ENCODE data around the gene ROR2. TPM values are rescaled to one million over a fixed set of nuclear protein-coding genes. Genes with fewer than 3 reads are reported as not detected.

Gene ROR2
- total and polyA plus RNA-seq, 8 donors, result 3.0 to 21.4 (median 9.8) TPM

DNA sequence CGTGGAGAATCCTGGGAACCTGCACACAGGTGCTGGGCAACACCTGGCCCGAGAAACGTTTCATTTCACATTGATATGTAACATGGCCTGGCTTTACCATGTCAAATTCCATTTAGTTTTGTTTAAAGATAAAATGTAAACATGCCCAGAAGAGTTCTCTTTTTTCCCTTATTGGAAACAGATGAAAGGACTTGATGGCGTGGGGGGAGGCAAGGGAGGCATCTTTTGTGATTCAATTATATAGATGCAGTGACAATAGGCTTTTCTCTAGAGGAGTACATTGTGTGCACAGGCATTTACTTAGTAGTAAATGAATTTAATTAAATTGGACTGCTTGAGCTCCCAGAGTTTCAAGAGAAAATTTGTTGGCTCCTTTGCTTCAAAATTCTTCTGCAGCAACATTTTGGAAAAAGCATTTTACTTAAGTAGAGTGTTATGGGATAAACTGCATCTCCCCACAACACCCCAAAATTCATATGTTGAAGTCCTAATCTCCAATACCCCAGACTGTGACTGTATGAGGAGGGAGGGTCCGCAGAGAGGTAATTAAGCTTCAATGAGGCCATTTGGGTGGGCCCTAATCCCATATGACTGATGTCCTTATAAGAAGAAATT is 272.1 kb downstream of the ROR2 start:
- Histone ChIP-seq H3K27ac (no peak overlapping the region), H3K27me3 (peaks cover 0 to 14% (median 0%) of the 10 kb centered on the region in 3 donors), H3K4me3 (no peak overlapping the region), H3K36me3 (no peaks in the 10 kb centered on the region), H3K9me3 (no peaks in the 10 kb centered on the region), H3K4me1 (peaks cover 0 to 14% (median 10%) of the 10 kb centered on the region in 4 donors)
- TF ChIP-seq EP300 (IDR thresholded peaks at IDR 0.05) (no peak), POLR2AphosphoS5 (IDR thresholded peaks at IDR 0.05) (no peak), POLR2A (IDR thresholded peaks at IDR 0.05) (no peak)
- TF ChIP-seq, protein P1, sequence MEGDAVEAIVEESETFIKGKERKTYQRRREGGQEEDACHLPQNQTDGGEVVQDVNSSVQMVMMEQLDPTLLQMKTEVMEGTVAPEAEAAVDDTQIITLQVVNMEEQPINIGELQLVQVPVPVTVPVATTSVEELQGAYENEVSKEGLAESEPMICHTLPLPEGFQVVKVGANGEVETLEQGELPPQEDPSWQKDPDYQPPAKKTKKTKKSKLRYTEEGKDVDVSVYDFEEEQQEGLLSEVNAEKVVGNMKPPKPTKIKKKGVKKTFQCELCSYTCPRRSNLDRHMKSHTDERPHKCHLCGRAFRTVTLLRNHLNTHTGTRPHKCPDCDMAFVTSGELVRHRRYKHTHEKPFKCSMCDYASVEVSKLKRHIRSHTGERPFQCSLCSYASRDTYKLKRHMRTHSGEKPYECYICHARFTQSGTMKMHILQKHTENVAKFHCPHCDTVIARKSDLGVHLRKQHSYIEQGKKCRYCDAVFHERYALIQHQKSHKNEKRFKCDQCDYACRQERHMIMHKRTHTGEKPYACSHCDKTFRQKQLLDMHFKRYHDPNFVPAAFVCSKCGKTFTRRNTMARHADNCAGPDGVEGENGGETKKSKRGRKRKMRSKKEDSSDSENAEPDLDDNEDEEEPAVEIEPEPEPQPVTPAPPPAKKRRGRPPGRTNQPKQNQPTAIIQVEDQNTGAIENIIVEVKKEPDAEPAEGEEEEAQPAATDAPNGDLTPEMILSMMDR (IDR thresholded peaks at IDR 0.05), result no peak
- intact Hi-C loops (cut with DNase I; ENCODE audit: low total_unique reads), result no loop called here
- DNase-seq, result peak in 1 of 2 donors; percentile 44
- WGBS, 5 donors, result 39 to 60% (median 53%) methylated on average over 5 of the region's 5 CpGs

DNA sequence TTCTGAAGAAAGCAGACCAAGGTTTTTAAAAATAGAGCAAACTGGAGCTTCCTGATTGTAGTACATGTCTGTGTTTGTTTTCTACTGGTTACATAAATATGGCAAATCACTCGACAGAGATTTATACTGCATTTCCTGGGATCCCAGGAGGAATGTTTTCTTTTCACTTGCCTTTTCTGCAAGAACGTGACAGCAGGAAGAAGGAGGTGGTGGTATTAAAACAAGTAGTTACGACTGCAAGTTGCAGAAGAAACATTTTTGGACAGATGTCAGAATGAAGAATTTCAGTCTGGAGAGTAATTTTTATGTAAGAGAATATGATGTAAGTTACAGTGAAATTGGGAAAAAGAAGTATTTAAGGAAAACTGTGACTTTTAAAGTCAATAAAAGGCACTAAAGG is 272.7 kb downstream of the ROR2 start:
- peaks cover 0 to 12% (median 0%) of the 10 kb centered on the region in 3 donors for H3K27me3 ChIP-seq
- WGBS, 5 donors, result 21 to 40% (median 30%) methylated on average over 3 of the region's 3 CpGs
- peaks cover 0 to 13% (median 10%) of the 10 kb centered on the region in 4 donors for H3K4me1 ChIP-seq
- no peak overlapping the region for H3K27ac ChIP-seq
- no peaks in the 10 kb centered on the region for H3K9me3 ChIP-seq
- intact Hi-C loops (cut with DNase I; ENCODE audit: low total_unique reads), result no loop called here
- H3K4me3 ChIP-seq, result no peak overlapping the region
- DNase-seq, result no peak
- H3K36me3 ChIP-seq, result no peaks in the 10 kb centered on the region
- TF ChIP-seq POLR2AphosphoS5 (IDR thresholded peaks at IDR 0.05), result no peak
- TF ChIP-seq POLR2A (IDR thresholded peaks at IDR 0.05), result no peak
- no peak for TF ChIP-seq EP300 (IDR thresholded peaks at IDR 0.05)
- TF ChIP-seq, protein P1 (IDR thresholded peaks at IDR 0.05), result no peak

DNA sequence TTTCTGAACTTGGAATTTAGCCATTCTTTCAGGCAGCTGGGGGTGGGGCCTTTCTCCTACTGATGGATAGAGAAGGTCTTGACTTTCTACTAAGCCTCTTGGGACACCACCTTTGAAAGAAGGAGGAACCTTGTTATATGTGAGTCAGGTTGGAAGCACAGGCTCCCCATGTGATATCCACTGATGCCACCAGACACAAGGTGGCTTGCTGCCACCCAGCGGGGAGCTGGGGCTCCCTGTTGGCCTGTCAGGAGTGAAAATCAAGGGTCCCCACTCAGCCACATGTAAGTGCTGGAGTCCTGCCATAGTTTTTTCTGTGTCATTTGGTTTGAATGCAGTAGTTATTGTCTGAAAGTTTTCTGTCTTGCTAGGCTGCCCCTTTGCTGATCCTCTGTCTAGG is 274.0 kb downstream of the ROR2 start:
- H3K27ac ChIP-seq, result no peak overlapping the region

DNA sequence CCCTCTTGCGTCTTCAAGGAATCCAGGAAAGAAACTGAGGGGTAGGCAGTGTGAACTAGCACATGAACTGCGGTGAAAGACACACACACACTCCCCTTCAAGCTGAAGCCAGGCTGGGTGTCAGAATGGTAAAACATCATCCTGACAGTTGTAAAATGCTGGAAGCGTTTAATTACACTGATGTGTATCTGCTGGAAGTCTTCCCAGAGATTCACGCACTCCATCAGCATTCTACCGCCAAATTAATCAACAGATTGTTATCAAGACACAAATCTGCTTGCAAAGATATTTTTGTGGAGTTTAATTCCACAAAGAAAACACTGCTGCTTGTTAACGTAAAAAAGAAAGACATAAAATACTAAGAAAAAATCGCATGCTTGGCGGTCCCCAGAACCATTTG is 285.4 kb downstream of the ROR2 start:
- no peak overlapping the region for H3K27ac ChIP-seq
- H3K27me3 ChIP-seq, result no peaks in the 10 kb centered on the region
- H3K4me3 ChIP-seq, result no peak overlapping the region
- H3K36me3 ChIP-seq, result no peaks in the 10 kb centered on the region
- peaks cover 0 to 12% (median 0%) of the 10 kb centered on the region in 4 donors for H3K4me1 ChIP-seq
- 83 to 86% (median 83%) methylated on average over 8 of the region's 8 CpGs for WGBS, 5 donors
- TF ChIP-seq EP300 (IDR thresholded peaks at IDR 0.05) (no peak), POLR2A (IDR thresholded peaks at IDR 0.05) (no peak), POLR2AphosphoS5 (IDR thresholded peaks at IDR 0.05) (no peak)
- TF ChIP-seq, protein P1 (IDR thresholded peaks at IDR 0.05), result no peak
- no peak for DNase-seq
- intact Hi-C loops (cut with DNase I; ENCODE audit: low total_unique reads), result no loop called here
- H3K9me3 ChIP-seq, result no peaks in the 10 kb centered on the region

More for the DNA sequence above, 274.0 kb downstream of the ROR2 start:
- Histone ChIP-seq H3K4me3 (no peak overlapping the region), H3K27me3 (peaks cover 0 to 2% (median 0%) of the 10 kb centered on the region in 3 donors), H3K4me1 (peaks cover 0 to 4% (median 0%) of the 10 kb centered on the region in 4 donors), H3K36me3 (no peaks in the 10 kb centered on the region), H3K9me3 (no peaks in the 10 kb centered on the region)
- no peak for DNase-seq
- TF ChIP-seq EP300 (IDR thresholded peaks at IDR 0.05) (no peak), POLR2A (IDR thresholded peaks at IDR 0.05) (no peak), POLR2AphosphoS5 (IDR thresholded peaks at IDR 0.05) (no peak)
- TF ChIP-seq, protein P1 (IDR thresholded peaks at IDR 0.05), result no peak
- WGBS, 5 donors, result 83 to 100% (median 90%) methylated on average over 1 of the region's 1 CpG
- intact Hi-C loops (cut with DNase I; ENCODE audit: low total_unique reads), result no loop called here
